Measurements from ENCODE around the gene SLC25A52.
"Not testable (repeated sequence)": the region's sequence is repeated elsewhere in the genome, so short reads cannot be mapped to it uniquely, and the experiment has no call there.

Gene SLC25A52

GRCh38 chr18:31739651-31740050 lies 21.0 kb downstream of the SLC25A52 start:
- WGBS (ENCODE audit: extremely low coverage, insufficient coverage, low lambda C conversion rate), result no CpG with 5 or more reads among the region's 3 CpGs

DNA sequence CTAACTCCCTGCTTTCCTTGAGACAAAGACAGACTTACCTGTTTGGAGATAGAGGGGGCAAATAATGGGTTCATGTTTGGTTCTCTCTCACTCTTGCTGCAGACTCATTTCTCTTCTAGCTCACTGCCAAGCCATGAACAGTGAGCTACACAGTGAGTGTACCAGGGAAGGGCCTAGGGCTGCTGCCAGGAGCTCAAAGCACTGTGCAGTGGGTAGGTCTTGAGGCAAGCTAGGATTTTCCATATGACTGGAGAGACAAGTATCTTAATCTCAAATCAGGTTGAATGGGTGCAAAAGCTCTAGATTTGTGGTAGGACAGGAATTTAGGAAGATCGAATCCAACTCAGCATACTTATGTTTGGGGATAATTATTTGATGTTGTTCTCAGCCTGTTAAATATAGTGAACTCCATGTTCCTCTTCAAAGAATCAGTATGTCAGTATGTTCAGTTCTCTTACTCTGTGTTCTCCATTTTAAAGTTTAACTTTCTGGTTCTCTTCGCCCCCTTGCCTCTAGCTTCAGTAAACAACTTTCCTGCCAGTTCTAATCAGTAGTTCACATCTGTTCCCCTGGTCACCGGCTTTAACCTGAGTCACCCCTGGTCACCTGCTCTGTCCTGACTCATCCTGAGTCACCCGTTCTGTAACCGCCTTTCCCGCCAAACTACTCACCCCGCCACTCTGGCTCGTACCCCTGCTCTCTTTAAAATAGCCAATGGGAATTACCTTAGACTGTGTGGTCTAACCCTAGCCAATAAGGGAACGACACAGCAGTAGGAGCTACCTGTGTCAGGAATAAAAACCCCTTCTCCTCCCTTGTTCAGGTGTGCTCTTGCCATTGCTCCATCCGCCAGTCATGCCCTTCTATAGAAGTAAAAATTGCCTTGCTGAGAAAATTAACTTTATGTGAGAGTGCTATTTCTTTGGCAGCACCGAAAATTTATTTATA lies 21.9 kb downstream of the SLC25A52 start:
- H3K4me1 ChIP-seq (ENCODE audit: control insufficient read depth, low read depth, low read length), result no peaks in the 10 kb centered on the region
- H3K56ac ChIP-seq (ENCODE audit: low read length), result no peak overlapping the region
- H2BK15ac ChIP-seq (replicated peaks; ENCODE audit: low read depth), result no peak overlapping the region
- no peak overlapping the region for H2AK5ac ChIP-seq (ENCODE audit: low read length)
- no peak overlapping the region for H3K4me2 ChIP-seq (ENCODE audit: low read length)
- H3K18ac ChIP-seq (ENCODE audit: low read length), result no peak overlapping the region
- no peaks in the 10 kb centered on the region for H3K79me2 ChIP-seq (ENCODE audit: control insufficient read depth, insufficient read depth, low read length)
- no peak overlapping the region for H3K27ac ChIP-seq (ENCODE audit: low read depth, low read length)
- no peak overlapping the region for H3K4ac ChIP-seq (ENCODE audit: low read depth, low read length)
- H3K27me3 ChIP-seq (ENCODE audit: insufficient read depth, low read length, poor library complexity), result no peaks in the 10 kb centered on the region
- no peak overlapping the region for H2BK120ac ChIP-seq (ENCODE audit: low read depth, low read length)
- no peak overlapping the region for H2BK5ac ChIP-seq (ENCODE audit: low read length)
- H3K23ac ChIP-seq (ENCODE audit: low read length), result no peak overlapping the region
- H3K79me1 ChIP-seq (ENCODE audit: low read length), result no peaks in the 10 kb centered on the region
- no peak overlapping the region for H3K4me3 ChIP-seq (ENCODE audit: low read length)
- no peak overlapping the region for H4K8ac ChIP-seq (ENCODE audit: low read depth, low read length)
- no peak overlapping the region for H3K9ac ChIP-seq (ENCODE audit: low read length)
- H3K36me3 ChIP-seq (ENCODE audit: control insufficient read depth, insufficient read depth, low read length), result no peaks in the 10 kb centered on the region
- peak; percentile 34 for DNase-seq
- WGBS (ENCODE audit: extremely low coverage, insufficient coverage, low lambda C conversion rate), result no CpG with 5 or more reads among the region's 11 CpGs
- H4K5ac ChIP-seq (ENCODE audit: low read length), result no peak overlapping the region

More at GRCh38 chr18:31739651-31740050, 21.0 kb downstream of the SLC25A52 start:
- Histone ChIP-seq H3K27me3 (ENCODE audit: insufficient read depth, low read length, poor library complexity) (no peaks in the 10 kb centered on the region), H3K4me1 (ENCODE audit: control insufficient read depth, low read depth, low read length) (no peaks in the 10 kb centered on the region), H2AK5ac (ENCODE audit: low read length) (no peak overlapping the region), H3K23ac (ENCODE audit: low read length) (no peak overlapping the region), H3K4me2 (ENCODE audit: low read length) (no peak overlapping the region), H3K9ac (ENCODE audit: low read length) (no peak overlapping the region), H3K4me3 (ENCODE audit: low read length) (no peak overlapping the region), H3K18ac (ENCODE audit: low read length) (no peak overlapping the region), H3K27ac (ENCODE audit: low read depth, low read length) (no peak overlapping the region), H4K8ac (ENCODE audit: low read depth, low read length) (no peak overlapping the region), H3K36me3 (ENCODE audit: control insufficient read depth, insufficient read depth, low read length) (no peaks in the 10 kb centered on the region), H3K4ac (ENCODE audit: low read depth, low read length) (no peak overlapping the region), H3K56ac (ENCODE audit: low read length) (no peak overlapping the region), H2BK5ac (ENCODE audit: low read length) (no peak overlapping the region), H3K79me1 (ENCODE audit: low read length) (no peaks in the 10 kb centered on the region), H2BK120ac (ENCODE audit: low read depth, low read length) (no peak overlapping the region), H3K79me2 (ENCODE audit: control insufficient read depth, insufficient read depth, low read length) (no peaks in the 10 kb centered on the region), H4K5ac (ENCODE audit: low read length) (no peak overlapping the region), H2BK15ac (replicated peaks; ENCODE audit: low read depth) (no peak overlapping the region)
- no peak for DNase-seq

- H3K4me3 ChIP-seq (ENCODE audit: low read length), result no peak overlapping the region
- no peak overlapping the region for H3K9ac ChIP-seq (ENCODE audit: low read length)
- H2BK5ac ChIP-seq (ENCODE audit: low read length), result no peak overlapping the region
- no peak overlapping the region for H3K18ac ChIP-seq (ENCODE audit: low read length)
- H4K8ac ChIP-seq (ENCODE audit: low read depth, low read length), result no peak overlapping the region
- no peaks in the 10 kb centered on the region for H3K36me3 ChIP-seq (ENCODE audit: control insufficient read depth, insufficient read depth, low read length)
- H2BK15ac ChIP-seq (replicated peaks; ENCODE audit: low read depth), result no peak overlapping the region
- H3K79me1 ChIP-seq (ENCODE audit: low read length), result no peaks in the 10 kb centered on the region
- H3K79me2 ChIP-seq (ENCODE audit: control insufficient read depth, insufficient read depth, low read length), result no peaks in the 10 kb centered on the region
- H4K5ac ChIP-seq (ENCODE audit: low read length), result no peak overlapping the region
- DNase-seq, result no peak
- WGBS (ENCODE audit: extremely low coverage, insufficient coverage, low lambda C conversion rate), result no CpG with 5 or more reads among the region's 2 CpGs
- H2AK5ac ChIP-seq (ENCODE audit: low read length), result no peak overlapping the region
- no peak overlapping the region for H3K27ac ChIP-seq (ENCODE audit: low read depth, low read length)
- H3K23ac ChIP-seq (ENCODE audit: low read length), result no peak overlapping the region
- H3K27me3 ChIP-seq (ENCODE audit: insufficient read depth, low read length, poor library complexity), result no peaks in the 10 kb centered on the region
- no peaks in the 10 kb centered on the region for H3K4me1 ChIP-seq (ENCODE audit: control insufficient read depth, low read depth, low read length)
- H3K4me2 ChIP-seq (ENCODE audit: low read length), result no peak overlapping the region
- H3K4ac ChIP-seq (ENCODE audit: low read depth, low read length), result no peak overlapping the region
- no peak overlapping the region for H2BK120ac ChIP-seq (ENCODE audit: low read depth, low read length)
- no peak overlapping the region for H3K56ac ChIP-seq (ENCODE audit: low read length)
Measured at GRCh38 chr18:31736630-31737029, 24.1 kb downstream of the SLC25A52 start.

GRCh38 chr18:31731628-31732027 lies 29.1 kb downstream of the SLC25A52 start:
- WGBS (ENCODE audit: extremely low coverage, insufficient coverage, low lambda C conversion rate), result no CpG with 5 or more reads among the region's 3 CpGs
- no peak overlapping the region for H3K4me3 ChIP-seq (ENCODE audit: low read length)

DNA sequence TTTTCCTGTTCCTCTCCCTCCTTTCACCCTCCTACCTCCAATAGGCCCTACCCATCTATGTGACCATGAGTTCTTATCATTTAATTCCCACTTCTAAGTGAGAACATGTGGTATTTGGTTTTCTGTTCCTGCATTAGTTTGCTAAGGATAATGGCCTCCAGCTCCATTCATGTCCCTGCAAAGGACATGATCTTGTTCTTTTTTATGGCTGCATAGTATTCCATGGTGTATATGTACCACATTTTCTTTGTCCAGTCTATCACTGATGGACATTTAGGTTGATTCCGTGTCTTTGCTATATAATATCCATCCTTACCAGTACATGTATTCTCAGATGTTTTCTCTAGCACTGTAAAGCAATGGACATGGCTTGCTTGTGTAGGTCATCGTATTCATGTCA lies 31.5 kb downstream of the SLC25A52 start:
- H3K4ac ChIP-seq (ENCODE audit: low read depth, low read length); H4K8ac ChIP-seq (ENCODE audit: low read depth, low read length); H3K4me3 ChIP-seq (ENCODE audit: low read length); H3K79me2 ChIP-seq (ENCODE audit: control insufficient read depth, insufficient read depth, low read length); H4K5ac ChIP-seq (ENCODE audit: low read length); H2BK5ac ChIP-seq (ENCODE audit: low read length); H2AK5ac ChIP-seq (ENCODE audit: low read length); H3K9ac ChIP-seq (ENCODE audit: low read length); H3K23ac ChIP-seq (ENCODE audit: low read length); H3K79me1 ChIP-seq (ENCODE audit: low read length); H3K4me1 ChIP-seq (ENCODE audit: control insufficient read depth, low read depth, low read length); H3K27me3 ChIP-seq (ENCODE audit: insufficient read depth, low read length, poor library complexity); DNase-seq; H3K27ac ChIP-seq (ENCODE audit: low read depth, low read length); H2BK120ac ChIP-seq (ENCODE audit: low read depth, low read length); H2BK15ac ChIP-seq (replicated peaks; ENCODE audit: low read depth); H3K36me3 ChIP-seq (ENCODE audit: control insufficient read depth, insufficient read depth, low read length); H3K18ac ChIP-seq (ENCODE audit: low read length); H3K4me2 ChIP-seq (ENCODE audit: low read length); H3K56ac ChIP-seq (ENCODE audit: low read length): not testable (repeated sequence)
- no CpG with 5 or more reads among the region's 2 CpGs for WGBS (ENCODE audit: extremely low coverage, insufficient coverage, low lambda C conversion rate)

More at GRCh38 chr18:31731628-31732027, 29.1 kb downstream of the SLC25A52 start:
- no peaks in the 10 kb centered on the region for H3K27me3 ChIP-seq (ENCODE audit: insufficient read depth, low read length, poor library complexity)
- H2BK15ac ChIP-seq (replicated peaks; ENCODE audit: low read depth), result no peak overlapping the region
- H2AK5ac ChIP-seq (ENCODE audit: low read length), result no peak overlapping the region
- no peak overlapping the region for H3K18ac ChIP-seq (ENCODE audit: low read length)
- H2BK5ac ChIP-seq (ENCODE audit: low read length), result no peak overlapping the region
- H3K27ac ChIP-seq (ENCODE audit: low read depth, low read length), result no peak overlapping the region
- no peak overlapping the region for H3K23ac ChIP-seq (ENCODE audit: low read length)
- no peak overlapping the region for H3K9ac ChIP-seq (ENCODE audit: low read length)
- peak; percentile 18 for DNase-seq
- H4K5ac ChIP-seq (ENCODE audit: low read length), result no peak overlapping the region
- no peak overlapping the region for H3K4ac ChIP-seq (ENCODE audit: low read depth, low read length)
- H3K4me1 ChIP-seq (ENCODE audit: control insufficient read depth, low read depth, low read length), result no peaks in the 10 kb centered on the region
- H2BK120ac ChIP-seq (ENCODE audit: low read depth, low read length), result no peak overlapping the region
- no peak overlapping the region for H3K56ac ChIP-seq (ENCODE audit: low read length)
- no peaks in the 10 kb centered on the region for H3K79me1 ChIP-seq (ENCODE audit: low read length)
- H3K36me3 ChIP-seq (ENCODE audit: control insufficient read depth, insufficient read depth, low read length), result no peaks in the 10 kb centered on the region
- no peak overlapping the region for H3K4me2 ChIP-seq (ENCODE audit: low read length)
- H4K8ac ChIP-seq (ENCODE audit: low read depth, low read length), result no peak overlapping the region
- H3K79me2 ChIP-seq (ENCODE audit: control insufficient read depth, insufficient read depth, low read length), result no peaks in the 10 kb centered on the region

All from mesendoderm (in vitro differentiated cells).